GM23338 (cell line): Measurements from ENCODE around the gene WT1. TPM values are rescaled to one million over a fixed set of nuclear protein-coding genes. Genes with fewer than 3 reads are reported as not detected.

Source experiments
- ATAC-seq: fragments of 200-7000 bp; cut with Tn5 transposase; 3 replicates; pipeline ENCODE4 v1.9.1; 2020
- DNase-seq: peaks from one replicate; pipeline ENCODE4 v3.0.0-alpha.2; 2015; ENCODE audit warnings: low spot score
- H2AFZ ChIP-seq: fragments of 200-600 bp; sonication (generic); 2 replicates; pipeline ENCODE4 v1.8.0; 2016; ENCODE audit warnings: antibody characterized with exemption, mild to moderate bottlenecking, moderate library complexity
- H3F3A ChIP-seq: fragments of 200-600 bp; sonication (generic); replicated peaks from 2 replicates; pipeline ENCODE4 v1.8.0; 2017; ENCODE audit warnings: antibody characterized with exemption, mixed run types, low read depth
- H3K27ac ChIP-seq: fragments of 200-600 bp; sonication (generic); 2 replicates; pipeline ENCODE4 v1.6.1; 2016; ENCODE audit warnings: low read depth
- H3K27me3 ChIP-seq: fragments of 200-600 bp; sonication (generic); 2 replicates; pipeline ENCODE4 v1.8.0; 2016; ENCODE audit warnings: mild to moderate bottlenecking, mixed run types, moderate library complexity; ENCODE audit not compliant: insufficient read depth
- H3K36me3 ChIP-seq: fragments of 200-600 bp; sonication (generic); 2 replicates; pipeline ENCODE4 v1.8.0; 2016; ENCODE audit warnings: mild to moderate bottlenecking; ENCODE audit not compliant: insufficient read depth
- H3K4me1 ChIP-seq: fragments of 200-600 bp; sonication (generic); 2 replicates; pipeline ENCODE4 v1.8.0; 2016; ENCODE audit warnings: mild to moderate bottlenecking, moderate library complexity; ENCODE audit not compliant: insufficient read depth
- H3K4me2 ChIP-seq: fragments of 200-600 bp; sonication (generic); 2 replicates; pipeline ENCODE4 v1.7.1; 2017; ENCODE audit warnings: mixed run types
- H3K4me3 ChIP-seq: fragments of 200-600 bp; sonication (generic); 2 replicates; pipeline ENCODE4 v1.6.1; 2016; ENCODE audit warnings: mixed run types
- H3K79me2 ChIP-seq: fragments of 200-600 bp; sonication (generic); replicated peaks from 2 replicates; pipeline ENCODE4 v1.8.0; 2017; ENCODE audit warnings: mild to moderate bottlenecking; ENCODE audit not compliant: insufficient read depth
- H3K9me2 ChIP-seq: fragments of 200-600 bp; sonication (generic); 2 replicates; pipeline ENCODE4 v1.8.0; 2017; ENCODE audit not compliant: insufficient read depth
- H4K20me1 ChIP-seq: fragments of 200-600 bp; sonication (generic); replicated peaks from 2 replicates; pipeline ENCODE4 v1.8.0; 2017; ENCODE audit warnings: mild to moderate bottlenecking; ENCODE audit not compliant: insufficient read depth
- H3K27ac Mint-ChIP-seq: 2 replicates; pipeline ENCODE4 v1.8.0; 2020; ENCODE audit warnings: inconsistent platforms, mild to moderate bottlenecking, moderate library complexity, mixed read lengths
- H3K27me3 Mint-ChIP-seq: 3 replicates; pipeline ENCODE4 v1.8.0; 2022; ENCODE audit warnings: low read depth, mild to moderate bottlenecking, moderate library complexity, mixed read lengths, inconsistent platforms; ENCODE audit not compliant: insufficient read depth, poor library complexity
- H3K36me3 Mint-ChIP-seq: 3 replicates; pipeline ENCODE4 v1.8.0; 2021; ENCODE audit warnings: low read depth, mild to moderate bottlenecking, inconsistent platforms, moderate library complexity, mixed read lengths
- H3K4me1 Mint-ChIP-seq: 3 replicates; pipeline ENCODE4 v1.8.0; 2020; ENCODE audit warnings: mild to moderate bottlenecking, inconsistent platforms, mixed read lengths
- H3K4me3 Mint-ChIP-seq: 3 replicates; pipeline ENCODE4 v1.8.0; 2021; ENCODE audit warnings: moderate library complexity, mild to moderate bottlenecking, inconsistent platforms, mixed read lengths
- H3K9me3 Mint-ChIP-seq: 3 replicates; pipeline ENCODE4 v1.8.0; 2020; ENCODE audit warnings: moderate library complexity, mild to moderate bottlenecking, inconsistent platforms, mixed read lengths
- CREB1 ChIP-seq: fragments of 250-450 bp; sonication (Bioruptor Pico); IDR thresholded peaks from 2 replicates; pipeline ENCODE4 v1.5.0; 2020; ENCODE audit warnings: low read depth, mild to moderate bottlenecking, moderate library complexity
- EZH2phosphoT487 ChIP-seq: fragments of 200-600 bp; sonication (generic); IDR thresholded peaks from one replicate; pipeline ENCODE4 v1.8.1; 2018; ENCODE audit warnings: antibody characterized with exemption; ENCODE audit not compliant: unreplicated experiment
- JUNB ChIP-seq: IDR thresholded peaks from one replicate; pipeline ENCODE4 v1.6.1; 2016; ENCODE audit warnings: antibody characterized with exemption; ENCODE audit not compliant: unreplicated experiment
- NANOG ChIP-seq: IDR thresholded peaks from 2 replicates; pipeline ENCODE4 v1.6.1; 2016; ENCODE audit warnings: antibody characterized with exemption, borderline replicate concordance
- POLR2AphosphoS5 ChIP-seq: IDR thresholded peaks from 2 replicates; pipeline ENCODE4 v1.6.1; 2016; ENCODE audit warnings: antibody characterized with exemption, low read depth
- STAT1 ChIP-seq: IDR thresholded peaks from one replicate; pipeline ENCODE4 v1.6.1; 2016; ENCODE audit warnings: antibody characterized with exemption; ENCODE audit not compliant: unreplicated experiment
- ZNF114 ChIP-seq: fragments of 250-450 bp; sonication (Bioruptor Pico); IDR thresholded peaks from 2 replicates; pipeline ENCODE4 v1.5.0; 2020; ENCODE audit warnings: mild to moderate bottlenecking, moderate library complexity
- ZNF331 ChIP-seq: fragments of 250-450 bp; sonication (Bioruptor Pico); IDR thresholded peaks from 2 replicates; pipeline ENCODE4 v1.5.0; 2020; ENCODE audit warnings: low read depth, mild to moderate bottlenecking, moderate library complexity
- polyA plus RNA-seq: library from polyadenylated mRNA; unstranded; fragments of >200 nt; fragmentation: Nextera tagmentation; extraction: Ambion mirVana; gene quantifications from 2 replicates; pipeline ENCODE4 v1.2.1, GENCODE V29; 2016
- total RNA-seq: library from RNA; depleted of rRNA; stranded (reverse); fragments of >200 nt; shearing (Covaris generic); gene quantifications from 2 replicates; pipeline ENCODE4 v1.2.3, GENCODE V29; 2014
- TF ChIP-seq, protein P1 (sequence below): IDR thresholded peaks from 2 replicates; pipeline ENCODE4 v1.6.1; 2016; ENCODE audit warnings: antibody characterized with exemption
- TF ChIP-seq, protein P2 (sequence below), 2 experiments: fragments of 200-600 bp in 1 of 2; sonication (generic) in 1 of 2; conservative IDR thresholded peaks; 2 replicates each; pipeline versions ENCODE4 v1.5.1 to v1.6.1; 2016 to 2017; ENCODE audit warnings: antibody characterized with exemption in 2 of 2, low read depth in 2 of 2, mild to moderate bottlenecking in 2 of 2, moderate library complexity in 1 of 2

Gene WT1
- total and polyA plus RNA-seq, 2 experiments from 2014 or later, result 0.21 TPM; not detected in 1

DNA sequence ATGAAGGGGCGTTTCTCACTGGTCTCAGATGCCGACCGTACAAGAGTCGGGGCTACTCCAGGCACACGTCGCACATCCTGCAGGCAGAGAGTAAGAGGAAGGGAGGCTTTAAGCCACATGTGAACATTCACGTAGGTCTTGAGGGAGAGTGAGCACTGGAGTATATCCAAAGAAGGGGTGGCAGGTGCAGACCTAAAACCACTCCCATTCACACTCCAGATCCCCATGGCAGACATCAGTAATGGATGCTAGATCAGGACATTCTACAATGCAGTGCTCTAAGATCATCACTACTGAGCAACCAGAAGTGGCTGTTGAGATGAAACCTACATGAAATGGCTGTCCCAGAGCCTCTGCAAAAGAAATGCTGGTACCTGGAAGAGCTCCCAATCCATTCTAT, 39.0 kb downstream of the WT1 start:
- H3K4me3 ChIP-seq, result no peak overlapping the region
- TF ChIP-seq, protein P1, sequence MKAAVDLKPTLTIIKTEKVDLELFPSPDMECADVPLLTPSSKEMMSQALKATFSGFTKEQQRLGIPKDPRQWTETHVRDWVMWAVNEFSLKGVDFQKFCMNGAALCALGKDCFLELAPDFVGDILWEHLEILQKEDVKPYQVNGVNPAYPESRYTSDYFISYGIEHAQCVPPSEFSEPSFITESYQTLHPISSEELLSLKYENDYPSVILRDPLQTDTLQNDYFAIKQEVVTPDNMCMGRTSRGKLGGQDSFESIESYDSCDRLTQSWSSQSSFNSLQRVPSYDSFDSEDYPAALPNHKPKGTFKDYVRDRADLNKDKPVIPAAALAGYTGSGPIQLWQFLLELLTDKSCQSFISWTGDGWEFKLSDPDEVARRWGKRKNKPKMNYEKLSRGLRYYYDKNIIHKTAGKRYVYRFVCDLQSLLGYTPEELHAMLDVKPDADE, result no peak
- TF ChIP-seq CREB1 (CRISPR knock-in tag) (no peak), NANOG (no peak), ZNF331 (CRISPR knock-in tag) (no peak), JUNB (no peak), ZNF114 (CRISPR knock-in tag) (no peak), EZH2phosphoT487 (no peak), STAT1 (no peak)

DNA sequence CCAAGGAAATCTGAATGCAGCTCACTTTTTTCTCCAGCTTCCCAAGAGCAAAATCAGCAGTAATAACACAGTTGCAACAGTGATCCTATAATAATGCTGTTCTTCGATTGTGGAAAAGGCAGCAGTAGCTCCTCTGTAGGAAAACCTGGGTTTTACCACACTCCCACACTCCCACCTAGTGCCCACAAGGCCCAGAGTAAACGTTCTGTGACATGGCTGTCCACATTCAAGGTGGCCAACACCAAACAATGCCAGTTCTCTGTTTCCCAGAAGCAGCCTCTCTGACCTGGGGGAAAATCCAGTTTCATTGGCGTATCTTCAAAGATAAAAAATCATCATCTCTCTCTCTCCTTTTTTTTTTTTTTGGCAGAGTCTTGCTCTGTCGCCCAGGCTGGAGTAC, 40.2 kb downstream of the WT1 start:
- no peaks in the 10 kb centered on the region for H3K36me3 ChIP-seq
- no peaks in the 10 kb centered on the region for H3K27me3 ChIP-seq
- peaks cover 8% of the 10 kb centered on the region; the same call in 2 of the 3 replicates for H3K4me1 Mint-ChIP-seq
- H3K4me1 ChIP-seq, result peaks cover 6% of the 10 kb centered on the region; the same call in 1 of the 2 replicates
- H3K4me3 ChIP-seq, result no peak overlapping the region
- no peak for DNase-seq
- H3K27ac Mint-ChIP-seq, result no peak overlapping the region
- TF ChIP-seq, protein P2, sequence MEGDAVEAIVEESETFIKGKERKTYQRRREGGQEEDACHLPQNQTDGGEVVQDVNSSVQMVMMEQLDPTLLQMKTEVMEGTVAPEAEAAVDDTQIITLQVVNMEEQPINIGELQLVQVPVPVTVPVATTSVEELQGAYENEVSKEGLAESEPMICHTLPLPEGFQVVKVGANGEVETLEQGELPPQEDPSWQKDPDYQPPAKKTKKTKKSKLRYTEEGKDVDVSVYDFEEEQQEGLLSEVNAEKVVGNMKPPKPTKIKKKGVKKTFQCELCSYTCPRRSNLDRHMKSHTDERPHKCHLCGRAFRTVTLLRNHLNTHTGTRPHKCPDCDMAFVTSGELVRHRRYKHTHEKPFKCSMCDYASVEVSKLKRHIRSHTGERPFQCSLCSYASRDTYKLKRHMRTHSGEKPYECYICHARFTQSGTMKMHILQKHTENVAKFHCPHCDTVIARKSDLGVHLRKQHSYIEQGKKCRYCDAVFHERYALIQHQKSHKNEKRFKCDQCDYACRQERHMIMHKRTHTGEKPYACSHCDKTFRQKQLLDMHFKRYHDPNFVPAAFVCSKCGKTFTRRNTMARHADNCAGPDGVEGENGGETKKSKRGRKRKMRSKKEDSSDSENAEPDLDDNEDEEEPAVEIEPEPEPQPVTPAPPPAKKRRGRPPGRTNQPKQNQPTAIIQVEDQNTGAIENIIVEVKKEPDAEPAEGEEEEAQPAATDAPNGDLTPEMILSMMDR (conservative IDR thresholded peaks at IDR 0.05; ENCODE audit: low read depth in 2 of 2), result peak in 1 of 2 experiments; percentile 28; a peak in 2 of 4 replicates
- no peak for TF ChIP-seq POLR2AphosphoS5
- no peaks in the 10 kb centered on the region for H3K36me3 Mint-ChIP-seq
- H3K27ac ChIP-seq, result no peak overlapping the region
- H3K27me3 Mint-ChIP-seq, result peaks cover 1% of the 10 kb centered on the region
- no peaks in the 10 kb centered on the region for H3K9me3 Mint-ChIP-seq
- no peaks in the 10 kb centered on the region for H3F3A ChIP-seq
- no peak overlapping the region for H3K4me3 Mint-ChIP-seq
- no peak overlapping the region for H2AFZ ChIP-seq
- H3K79me2 ChIP-seq, result no peaks in the 10 kb centered on the region
- no peak for ATAC-seq
- no peaks in the 10 kb centered on the region for H4K20me1 ChIP-seq
- no peaks in the 10 kb centered on the region for H3K9me2 ChIP-seq
- no peak overlapping the region for H3K4me2 ChIP-seq

More for the DNA sequence above, 39.0 kb downstream of the WT1 start:
- Histone ChIP-seq H2AFZ (peak overlapping the region; percentile 47; the same call in 1 of the 2 replicates), H3K4me1 (peaks cover 6% of the 10 kb centered on the region; the same call in 1 of the 2 replicates), H4K20me1 (no peaks in the 10 kb centered on the region), H3K36me3 (no peaks in the 10 kb centered on the region), H3K27ac (no peak overlapping the region), H3K79me2 (no peaks in the 10 kb centered on the region), H3K27me3 (no peaks in the 10 kb centered on the region), H3F3A (no peaks in the 10 kb centered on the region), H3K9me2 (no peaks in the 10 kb centered on the region), H3K4me2 (no peak overlapping the region)
- Mint-ChIP-seq H3K27me3 (peaks cover 1% of the 10 kb centered on the region), H3K9me3 (no peaks in the 10 kb centered on the region), H3K36me3 (no peaks in the 10 kb centered on the region), H3K4me3 (no peak overlapping the region), H3K27ac (no peak overlapping the region), H3K4me1 (peaks cover 9% of the 10 kb centered on the region; the same call in 2 of the 3 replicates)
- DNase-seq (no peak), ATAC-seq (no peak)
